ENCODE results near the gene DPH1. TPM values are rescaled to one million over a fixed set of nuclear protein-coding genes. Genes with fewer than 3 reads are reported as not detected.

The DPH1 gene
- total RNA-seq, 4 donors from 2014 or later: 58.7 to 115 (median 66.3) TPM

- no peak for DNase-seq (ENCODE audit: low spot score in 2 of 2)
- peaks cover 89% of the 10 kb centered on the region for H3K4me1 ChIP-seq
These were observed 56.4 kb downstream of the DPH1 start for GRCh38 chr17:2086306-2086705.

GRCh38 chr17:2087597-2088211, 57.8 kb downstream of the DPH1 start:
- Histone ChIP-seq H3K4me1 (peaks cover 87% of the 10 kb centered on the region), H3K36me3 (no peaks in the 10 kb centered on the region), H3K27me3 (no peaks in the 10 kb centered on the region), H3K27ac (no peak overlapping the region), H3K4me3 (no peak overlapping the region), H3K9me3 (no peaks in the 10 kb centered on the region)
- WGBS: 57% methylated on average over 10 of the region's 10 CpGs
- DNase-seq (ENCODE audit: low spot score in 2 of 2): peak in 1 of 2 donors; percentile 71
- no peak for TF ChIP-seq EP300 (IDR thresholded peaks at IDR 0.05)
- peak in 1 of 3 donors; percentile 38 for TF ChIP-seq POLR2AphosphoS5 (IDR thresholded peaks at IDR 0.05)

More at GRCh38 chr17:2086306-2086705, 56.4 kb downstream of the DPH1 start:
- 80% methylated on average over 3 of the region's 3 CpGs for WGBS
- H3K27ac ChIP-seq: peak overlapping the region; percentile 77
- TF ChIP-seq CTCF (IDR thresholded peaks at IDR 0.05): no peak
- no peak for TF ChIP-seq EP300 (IDR thresholded peaks at IDR 0.05)
- TF ChIP-seq POLR2A (IDR thresholded peaks at IDR 0.05): no peak
- no peak for TF ChIP-seq POLR2AphosphoS5 (IDR thresholded peaks at IDR 0.05)
- H3K27me3 ChIP-seq: no peaks in the 10 kb centered on the region
- H3K9me3 ChIP-seq: no peaks in the 10 kb centered on the region
- H3K4me3 ChIP-seq: no peak overlapping the region
- H3K36me3 ChIP-seq: peaks cover 13% of the 10 kb centered on the region

- H3K4me1 ChIP-seq: peaks cover 76% of the 10 kb centered on the region
- no peaks in the 10 kb centered on the region for H3K9me3 ChIP-seq
- H3K36me3 ChIP-seq: no peaks in the 10 kb centered on the region
- 37% methylated on average over 8 of the region's 8 CpGs for WGBS
- no peak for TF ChIP-seq POLR2A (IDR thresholded peaks at IDR 0.05)
- no peak for TF ChIP-seq CTCF (IDR thresholded peaks at IDR 0.05)
- no peak for TF ChIP-seq POLR2AphosphoS5 (IDR thresholded peaks at IDR 0.05)
- no peak for TF ChIP-seq EP300 (IDR thresholded peaks at IDR 0.05)
- H3K27me3 ChIP-seq: no peaks in the 10 kb centered on the region
- H3K4me3 ChIP-seq: peak overlapping the region; percentile 40
- H3K27ac ChIP-seq: peak overlapping the region; percentile 78
- no peak for DNase-seq (ENCODE audit: low spot score in 2 of 2)
These were observed 59.1 kb downstream of the DPH1 start for GRCh38 chr17:2089021-2089422.

GRCh38 chr17:2090210-2090641, 60.3 kb downstream of the DPH1 start:
- 60% methylated on average over 9 of the region's 9 CpGs for WGBS
- no peak for DNase-seq (ENCODE audit: low spot score in 2 of 2)
- Histone ChIP-seq H3K27ac (peak overlapping the region; percentile 78), H3K4me1 (peaks cover 76% of the 10 kb centered on the region), H3K9me3 (no peaks in the 10 kb centered on the region), H3K27me3 (no peaks in the 10 kb centered on the region), H3K36me3 (no peaks in the 10 kb centered on the region), H3K4me3 (peak overlapping the region; percentile 40)
- no peak for TF ChIP-seq POLR2AphosphoS5 (IDR thresholded peaks at IDR 0.05)
- TF ChIP-seq POLR2A (IDR thresholded peaks at IDR 0.05): no peak
- no peak for TF ChIP-seq CTCF (IDR thresholded peaks at IDR 0.05)
- no peak for TF ChIP-seq EP300 (IDR thresholded peaks at IDR 0.05)

GRCh38 chr17:2090804-2091534, 61.0 kb downstream of the DPH1 start:
- Histone ChIP-seq H3K4me3 (no peak overlapping the region), H3K27ac (peak overlapping the region; percentile 78), H3K36me3 (no peaks in the 10 kb centered on the region), H3K27me3 (no peaks in the 10 kb centered on the region), H3K4me1 (peaks cover 75% of the 10 kb centered on the region), H3K9me3 (no peaks in the 10 kb centered on the region)
- peak in 1 of 2 donors; percentile 83 for DNase-seq (ENCODE audit: low spot score in 2 of 2)
- no peak for TF ChIP-seq POLR2A (IDR thresholded peaks at IDR 0.05)
- TF ChIP-seq POLR2AphosphoS5 (IDR thresholded peaks at IDR 0.05): peak in 1 of 3 donors; percentile 44
- peak in 1 of 2 donors; percentile 28 for TF ChIP-seq CTCF (IDR thresholded peaks at IDR 0.05)
- WGBS: 19% methylated on average over 2 of the region's 2 CpGs
